ENCODE results near the gene F10. TPM values are rescaled to one million over a fixed set of nuclear protein-coding genes. Genes with fewer than 3 reads are reported as not detected.
A peak's percentile ranks its signal among the peaks of the same experiment; 100 is the strongest.

The F10 gene
- total and polyA plus RNA-seq, 2 of the 13 experiments (the other 11 are each of a cell fraction or from before 2014, with no cell fraction given) = 58.4 to 237 TPM

DNA sequence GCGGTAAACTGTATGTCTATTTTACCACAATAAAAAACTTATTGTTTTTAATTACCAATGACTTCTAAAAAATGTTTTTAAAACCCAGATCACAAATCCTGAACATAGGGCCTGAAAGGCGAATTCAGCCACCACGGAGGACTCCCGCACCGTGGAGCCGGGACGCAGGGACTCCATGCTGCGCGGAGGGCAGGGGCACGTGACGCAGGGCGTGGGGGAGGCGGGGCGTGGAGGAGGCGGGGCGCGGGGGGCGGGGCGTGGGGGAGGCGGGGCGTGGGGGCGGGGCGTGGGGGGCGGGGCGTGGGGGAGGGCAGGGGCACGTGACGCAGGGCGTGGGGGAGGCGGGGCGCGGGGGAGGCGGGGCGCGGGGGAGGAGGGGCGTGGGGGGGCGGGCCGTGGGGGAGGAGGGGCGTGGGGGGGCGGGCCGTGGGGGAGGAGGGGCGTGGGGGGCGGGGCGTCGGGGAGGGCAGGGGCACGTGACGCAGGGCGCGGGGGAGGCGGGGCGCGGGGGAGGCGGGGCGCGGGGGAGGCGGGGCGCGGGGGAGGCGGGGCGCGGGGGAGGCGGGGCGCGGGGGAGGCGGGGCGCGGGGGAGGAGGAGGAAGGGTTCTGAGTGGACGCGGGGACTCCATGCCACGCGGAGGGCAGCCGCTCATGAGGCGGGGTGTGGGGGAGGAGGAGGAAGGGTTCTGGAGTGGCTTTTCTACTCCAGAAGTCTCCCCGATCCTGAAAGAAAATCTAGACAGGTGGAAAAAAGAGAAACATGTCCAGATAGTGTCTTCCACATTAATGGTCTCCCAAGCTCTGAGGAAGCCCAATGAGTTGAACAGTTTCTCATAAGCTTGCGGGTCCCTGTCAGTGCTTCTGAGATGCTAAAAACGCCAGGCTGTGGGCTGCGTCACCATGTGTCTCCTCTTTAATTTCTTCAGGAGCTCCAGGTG lies 31.5 kb downstream of the F10 start (continued):
- no peak for TF ChIP-seq NONO (IDR thresholded peaks at IDR 0.05)
- TF ChIP-seq NONO (CRISPR knock-in tag; conservative IDR thresholded peaks at IDR 0.05) = 0 out of 2 replicates have a peak, but pooled peaks have one; percentile 22
- TF ChIP-seq ZNF225 (CRISPR knock-in tag; IDR thresholded peaks at IDR 0.05) = no peak
- TF ChIP-seq MBNL3 (CRISPR knock-in tag; conservative IDR thresholded peaks at IDR 0.05) = no peak
- no peak for TF ChIP-seq ZFP36 (IDR thresholded peaks at IDR 0.05; ENCODE audit: borderline replicate concordance, low read depth, low read length, partially characterized antibody)
- TF ChIP-seq, protein P1, sequence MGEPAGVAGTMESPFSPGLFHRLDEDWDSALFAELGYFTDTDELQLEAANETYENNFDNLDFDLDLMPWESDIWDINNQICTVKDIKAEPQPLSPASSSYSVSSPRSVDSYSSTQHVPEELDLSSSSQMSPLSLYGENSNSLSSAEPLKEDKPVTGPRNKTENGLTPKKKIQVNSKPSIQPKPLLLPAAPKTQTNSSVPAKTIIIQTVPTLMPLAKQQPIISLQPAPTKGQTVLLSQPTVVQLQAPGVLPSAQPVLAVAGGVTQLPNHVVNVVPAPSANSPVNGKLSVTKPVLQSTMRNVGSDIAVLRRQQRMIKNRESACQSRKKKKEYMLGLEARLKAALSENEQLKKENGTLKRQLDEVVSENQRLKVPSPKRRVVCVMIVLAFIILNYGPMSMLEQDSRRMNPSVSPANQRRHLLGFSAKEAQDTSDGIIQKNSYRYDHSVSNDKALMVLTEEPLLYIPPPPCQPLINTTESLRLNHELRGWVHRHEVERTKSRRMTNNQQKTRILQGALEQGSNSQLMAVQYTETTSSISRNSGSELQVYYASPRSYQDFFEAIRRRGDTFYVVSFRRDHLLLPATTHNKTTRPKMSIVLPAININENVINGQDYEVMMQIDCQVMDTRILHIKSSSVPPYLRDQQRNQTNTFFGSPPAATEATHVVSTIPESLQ (CRISPR knock-in tag; conservative IDR thresholded peaks at IDR 0.05) = no peak
- 0 out of 2 replicates have a peak, but pooled peaks have one; percentile 57 for TF ChIP-seq ZNF557 (CRISPR knock-in tag; IDR thresholded peaks at IDR 0.05)
- TF ChIP-seq ZNF543 (CRISPR knock-in tag; IDR thresholded peaks at IDR 0.05) = no peak
- TF ChIP-seq ZNF629 (CRISPR knock-in tag; conservative IDR thresholded peaks at IDR 0.05) = no peak
- TF ChIP-seq DRAP1 (CRISPR knock-in tag; IDR thresholded peaks at IDR 0.05) = peak; percentile 90
- TF ChIP-seq SOX5 (CRISPR knock-in tag; IDR thresholded peaks at IDR 0.05; ENCODE audit: borderline replicate concordance) = peak; percentile 34; the same call in 1 of the 2 replicates
- peak; percentile 66; the same call in 1 of the 2 replicates for TF ChIP-seq MLX (CRISPR knock-in tag; IDR thresholded peaks at IDR 0.05)
- TF ChIP-seq, protein P2, sequence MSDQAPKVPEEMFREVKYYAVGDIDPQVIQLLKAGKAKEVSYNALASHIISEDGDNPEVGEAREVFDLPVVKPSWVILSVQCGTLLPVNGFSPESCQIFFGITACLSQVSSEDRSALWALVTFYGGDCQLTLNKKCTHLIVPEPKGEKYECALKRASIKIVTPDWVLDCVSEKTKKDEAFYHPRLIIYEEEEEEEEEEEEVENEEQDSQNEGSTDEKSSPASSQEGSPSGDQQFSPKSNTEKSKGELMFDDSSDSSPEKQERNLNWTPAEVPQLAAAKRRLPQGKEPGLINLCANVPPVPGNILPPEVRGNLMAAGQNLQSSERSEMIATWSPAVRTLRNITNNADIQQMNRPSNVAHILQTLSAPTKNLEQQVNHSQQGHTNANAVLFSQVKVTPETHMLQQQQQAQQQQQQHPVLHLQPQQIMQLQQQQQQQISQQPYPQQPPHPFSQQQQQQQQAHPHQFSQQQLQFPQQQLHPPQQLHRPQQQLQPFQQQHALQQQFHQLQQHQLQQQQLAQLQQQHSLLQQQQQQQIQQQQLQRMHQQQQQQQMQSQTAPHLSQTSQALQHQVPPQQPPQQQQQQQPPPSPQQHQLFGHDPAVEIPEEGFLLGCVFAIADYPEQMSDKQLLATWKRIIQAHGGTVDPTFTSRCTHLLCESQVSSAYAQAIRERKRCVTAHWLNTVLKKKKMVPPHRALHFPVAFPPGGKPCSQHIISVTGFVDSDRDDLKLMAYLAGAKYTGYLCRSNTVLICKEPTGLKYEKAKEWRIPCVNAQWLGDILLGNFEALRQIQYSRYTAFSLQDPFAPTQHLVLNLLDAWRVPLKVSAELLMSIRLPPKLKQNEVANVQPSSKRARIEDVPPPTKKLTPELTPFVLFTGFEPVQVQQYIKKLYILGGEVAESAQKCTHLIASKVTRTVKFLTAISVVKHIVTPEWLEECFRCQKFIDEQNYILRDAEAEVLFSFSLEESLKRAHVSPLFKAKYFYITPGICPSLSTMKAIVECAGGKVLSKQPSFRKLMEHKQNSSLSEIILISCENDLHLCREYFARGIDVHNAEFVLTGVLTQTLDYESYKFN (CRISPR knock-in tag; conservative IDR thresholded peaks at IDR 0.05) = 0 out of 2 replicates have a peak, but pooled peaks have one; percentile 4
- peak; percentile 3; the same call in 1 of the 2 replicates for TF ChIP-seq ZNF589 (CRISPR knock-in tag; conservative IDR thresholded peaks at IDR 0.05)
- no peak for TF ChIP-seq ZNF446 (CRISPR knock-in tag; IDR thresholded peaks at IDR 0.05)
- TF ChIP-seq ZNF232 (CRISPR knock-in tag; IDR thresholded peaks at IDR 0.05; ENCODE audit: borderline replicate concordance) = no peak
- TF ChIP-seq, protein P3, sequence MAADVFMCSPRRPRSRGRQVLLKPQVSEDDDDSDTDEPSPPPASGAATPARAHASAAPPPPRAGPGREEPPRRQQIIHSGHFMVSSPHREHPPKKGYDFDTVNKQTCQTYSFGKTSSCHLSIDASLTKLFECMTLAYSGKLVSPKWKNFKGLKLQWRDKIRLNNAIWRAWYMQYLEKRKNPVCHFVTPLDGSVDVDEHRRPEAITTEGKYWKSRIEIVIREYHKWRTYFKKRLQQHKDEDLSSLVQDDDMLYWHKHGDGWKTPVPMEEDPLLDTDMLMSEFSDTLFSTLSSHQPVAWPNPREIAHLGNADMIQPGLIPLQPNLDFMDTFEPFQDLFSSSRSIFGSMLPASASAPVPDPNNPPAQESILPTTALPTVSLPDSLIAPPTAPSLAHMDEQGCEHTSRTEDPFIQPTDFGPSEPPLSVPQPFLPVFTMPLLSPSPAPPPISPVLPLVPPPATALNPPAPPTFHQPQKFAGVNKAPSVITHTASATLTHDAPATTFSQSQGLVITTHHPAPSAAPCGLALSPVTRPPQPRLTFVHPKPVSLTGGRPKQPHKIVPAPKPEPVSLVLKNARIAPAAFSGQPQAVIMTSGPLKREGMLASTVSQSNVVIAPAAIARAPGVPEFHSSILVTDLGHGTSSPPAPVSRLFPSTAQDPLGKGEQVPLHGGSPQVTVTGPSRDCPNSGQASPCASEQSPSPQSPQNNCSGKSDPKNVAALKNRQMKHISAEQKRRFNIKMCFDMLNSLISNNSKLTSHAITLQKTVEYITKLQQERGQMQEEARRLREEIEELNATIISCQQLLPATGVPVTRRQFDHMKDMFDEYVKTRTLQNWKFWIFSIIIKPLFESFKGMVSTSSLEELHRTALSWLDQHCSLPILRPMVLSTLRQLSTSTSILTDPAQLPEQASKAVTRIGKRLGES (CRISPR knock-in tag; IDR thresholded peaks at IDR 0.05; ENCODE audit: borderline replicate concordance) = 0 out of 2 replicates have a peak, but pooled peaks have one; percentile 23
- TF ChIP-seq ZSCAN29 (CRISPR knock-in tag; conservative IDR thresholded peaks at IDR 0.05) = no peak
